ENCODE results near the gene ZDHHC11B. TPM values are rescaled to one million over a fixed set of nuclear protein-coding genes. Genes with fewer than 3 reads are reported as not detected.
"Not testable (repeated sequence)": the region's sequence is repeated elsewhere in the genome, so short reads cannot be mapped to it uniquely, and the experiment has no call there.

Gene ZDHHC11B
- total and polyA plus RNA-seq, 8 donors: 0.93 to 42.4 (median 8.6) TPM

DNA sequence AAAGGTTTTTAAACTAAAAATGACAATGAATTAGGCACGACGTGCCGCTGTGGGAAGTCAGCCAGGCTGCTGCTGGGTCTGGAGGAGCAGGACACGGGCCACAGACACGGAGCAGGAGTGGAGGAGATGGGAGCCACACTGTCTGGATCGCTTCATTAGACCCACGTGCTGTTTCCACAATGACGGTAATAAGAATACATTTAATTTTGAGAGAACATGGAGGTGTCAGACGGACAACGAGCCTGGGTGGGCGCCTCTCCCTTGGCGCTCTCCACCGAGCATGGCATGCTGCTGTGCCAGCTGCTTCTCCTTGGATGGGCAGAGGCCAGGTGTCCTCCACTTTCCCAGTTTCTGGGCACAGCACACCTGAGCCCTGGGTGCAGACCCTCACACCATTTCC lies 103.7 kb downstream of the ZDHHC11B start:
- H3K4me1 ChIP-seq; H3K9me3 ChIP-seq; H3K36me3 ChIP-seq; H3K27me3 ChIP-seq; H3K4me3 ChIP-seq; H3K27ac ChIP-seq; intact Hi-C loops (cut with DNase I; ENCODE audit: low total_unique reads): not testable (repeated sequence)
- DNase-seq: peak in 1 of 2 donors; percentile 1
- 85 to 91% (median 87%) methylated on average over 13 of the region's 13 CpGs for WGBS, 5 donors

DNA sequence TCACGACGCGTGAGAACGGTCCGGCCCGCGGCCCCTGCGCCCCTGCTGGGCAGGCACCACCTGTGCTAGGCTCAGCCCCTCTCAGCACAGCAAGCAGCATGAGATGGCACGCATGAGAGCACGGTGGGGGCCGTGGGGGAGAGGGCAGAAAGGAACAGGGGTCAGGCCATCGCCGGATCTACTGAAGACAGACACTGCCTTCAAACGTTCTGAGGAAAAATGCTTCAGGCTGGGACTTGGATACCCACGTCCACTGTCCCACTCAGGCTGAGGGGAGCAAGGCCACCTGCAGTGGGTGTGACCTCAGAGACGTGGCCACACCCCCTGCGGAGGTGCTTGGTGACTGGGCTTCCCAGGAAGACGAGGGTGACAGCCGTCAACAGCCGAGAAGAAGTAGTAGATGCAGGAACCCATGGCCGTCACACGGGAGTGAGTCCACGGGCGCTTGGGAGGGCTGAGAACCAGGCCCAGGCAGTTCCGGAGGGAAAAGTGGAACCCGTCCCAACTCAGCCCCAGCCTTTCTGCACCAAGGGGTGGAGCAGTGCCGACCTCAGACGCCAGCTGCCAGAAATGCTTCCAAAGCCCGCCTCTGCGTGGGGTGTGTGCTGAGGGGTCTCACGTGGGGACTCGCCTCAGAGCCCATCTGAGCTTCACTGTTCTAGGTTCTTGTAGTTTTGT lies 104.3 kb downstream of the ZDHHC11B start:
- H3K4me3 ChIP-seq; H3K36me3 ChIP-seq; H3K27me3 ChIP-seq; H3K4me1 ChIP-seq; DNase-seq; H3K27ac ChIP-seq; intact Hi-C loops (cut with DNase I; ENCODE audit: low total_unique reads); H3K9me3 ChIP-seq: not testable (repeated sequence)
- 60 to 83% (median 74%) methylated on average over 1 to 13 of the region's 32 CpGs for WGBS, 5 donors

DNA sequence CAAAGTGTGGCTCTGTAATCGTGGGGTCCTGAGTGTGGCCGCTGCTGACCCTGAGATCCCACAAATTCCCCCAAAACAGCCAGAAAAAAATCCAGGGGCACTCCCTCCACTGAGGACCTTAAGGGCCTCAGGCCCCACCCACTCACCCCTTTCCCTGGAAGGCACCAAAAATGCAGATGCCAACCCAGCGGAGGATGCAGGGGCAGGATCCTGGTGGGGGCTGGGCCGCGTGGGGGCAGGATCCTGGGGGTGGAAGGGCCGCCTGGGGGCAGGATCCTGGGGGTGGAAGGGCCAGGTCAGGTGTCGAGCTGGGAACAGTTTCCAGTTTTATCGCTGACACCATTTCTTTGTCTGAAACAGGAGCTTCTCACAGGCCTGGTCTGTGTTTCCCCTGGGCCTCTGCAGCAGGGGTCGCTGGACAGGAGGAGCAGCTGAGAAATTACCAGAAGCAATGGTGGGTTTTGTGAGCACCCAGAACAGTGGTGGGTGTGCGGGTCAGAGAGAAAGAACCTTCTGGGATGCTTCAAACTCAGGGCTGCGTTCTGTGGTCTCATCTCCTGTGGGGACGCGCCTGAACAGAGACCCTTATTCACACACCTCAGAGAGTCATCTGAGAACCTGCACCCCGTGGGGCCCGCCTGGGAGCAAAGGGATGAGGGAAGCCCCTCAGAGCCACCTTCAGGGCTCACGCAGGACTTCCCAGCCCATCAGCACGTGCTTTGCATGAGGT lies 105.2 kb downstream of the ZDHHC11B start:
- H3K27ac ChIP-seq; H3K9me3 ChIP-seq; H3K4me1 ChIP-seq; H3K27me3 ChIP-seq; H3K4me3 ChIP-seq; H3K36me3 ChIP-seq; intact Hi-C loops (cut with DNase I; ENCODE audit: low total_unique reads): not testable (repeated sequence)
- peak in 1 of 2 donors; percentile 1 for DNase-seq
- WGBS, 5 donors: 66 to 80% (median 68%) methylated on average over 10 to 16 of the region's 17 CpGs

DNA sequence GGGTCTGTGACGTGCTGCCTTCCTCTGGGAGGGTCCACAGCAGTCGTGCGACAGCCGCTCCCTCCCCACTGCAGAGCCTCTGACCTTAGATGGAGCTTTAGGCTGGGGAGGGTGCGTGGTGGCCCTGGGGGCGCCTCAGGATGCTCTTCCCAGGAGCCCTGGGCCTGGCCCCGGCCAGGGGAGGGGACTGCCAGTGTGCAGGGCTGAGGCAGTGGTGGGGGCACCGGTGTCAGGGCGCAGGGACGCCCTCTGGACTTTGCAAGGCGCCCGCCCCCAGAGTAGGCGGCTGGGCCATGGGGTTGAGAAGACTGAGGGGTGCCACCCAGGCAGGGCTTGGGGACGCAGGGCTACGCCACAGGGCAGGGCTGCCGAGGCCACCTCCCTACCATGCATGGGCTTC lies 106.0 kb downstream of the ZDHHC11B start:
- DNase-seq; intact Hi-C loops (cut with DNase I; ENCODE audit: low total_unique reads); H3K4me3 ChIP-seq; H3K9me3 ChIP-seq; H3K36me3 ChIP-seq; H3K27ac ChIP-seq: not testable (repeated sequence)
- WGBS, 5 donors: 76 to 88% (median 81%) methylated on average over 4 to 16 of the region's 16 CpGs; no CpG with 5 or more reads in 1 of the 5 donors
- Histone ChIP-seq H3K4me1 (peaks cover 11 to 15% (median 13%) of the 10 kb centered on the region in 4 donors), H3K27me3 (peaks cover 0 to 12% (median under 1%) of the 10 kb centered on the region in 3 donors)

DNA sequence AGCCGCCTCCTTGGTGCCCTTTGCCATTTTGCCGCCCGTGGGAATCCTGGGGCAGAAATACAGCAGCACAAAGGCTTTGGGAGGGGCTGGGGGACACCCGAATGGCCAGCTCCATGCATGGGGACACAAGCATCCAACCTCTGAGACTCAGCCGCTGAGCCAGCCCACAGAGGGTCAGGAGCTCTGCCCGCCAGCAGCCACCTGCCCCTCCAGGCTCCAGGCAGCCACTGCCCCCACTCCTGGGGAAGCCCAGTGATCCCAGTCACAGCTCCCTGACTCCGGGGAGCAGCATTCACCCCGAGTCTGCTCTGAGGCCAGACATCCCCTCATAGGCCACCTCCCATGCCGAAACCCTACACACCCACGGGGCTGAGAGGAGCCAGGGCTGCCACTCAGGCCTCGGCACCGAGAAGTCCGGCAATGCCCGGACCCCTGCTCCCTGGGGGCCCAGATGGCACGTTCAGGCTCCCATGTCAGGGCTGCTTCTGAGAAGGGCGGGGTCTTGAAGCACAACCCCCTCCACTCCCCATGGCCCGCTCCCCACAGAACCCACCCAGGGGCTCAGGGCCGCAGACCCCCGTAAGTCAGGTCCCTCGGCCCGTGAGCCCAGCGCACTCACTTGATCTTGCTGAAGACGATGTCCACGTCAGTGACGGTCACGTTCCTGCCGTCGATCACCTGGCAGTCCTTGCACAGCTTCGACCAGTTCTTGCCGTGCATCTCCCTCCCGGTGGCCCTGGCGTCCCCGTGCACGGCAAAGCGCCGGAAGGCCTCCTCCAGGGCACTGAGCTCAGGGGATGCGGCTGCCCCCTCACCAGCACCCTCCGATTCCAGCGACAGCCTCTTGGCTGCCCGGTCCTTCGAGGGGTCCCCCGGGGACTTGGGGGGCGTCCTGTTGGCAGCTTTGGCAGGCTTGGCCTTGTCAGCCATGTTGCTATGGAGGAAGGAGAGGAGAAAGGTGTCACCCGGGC lies 107.1 kb downstream of the ZDHHC11B start:
- intact Hi-C loops (cut with DNase I; ENCODE audit: low total_unique reads): no loop called here
- Histone ChIP-seq H3K36me3 (no peaks in the 10 kb centered on the region), H3K9me3 (no peaks in the 10 kb centered on the region), H3K27me3 (peaks cover 0 to 23% (median 6%) of the 10 kb centered on the region in 3 donors), H3K27ac (no peak overlapping the region), H3K4me1 (peaks cover 21 to 27% (median 24%) of the 10 kb centered on the region in 4 donors), H3K4me3 (no peak overlapping the region)
- WGBS, 5 donors: 76 to 82% (median 78%) methylated on average over 29 to 44 of the region's 44 CpGs
- DNase-seq: peak in 1 of 2 donors; percentile 22
- no peak for TF ChIP-seq POLR2A (IDR thresholded peaks at IDR 0.05)
- TF ChIP-seq, protein P1, sequence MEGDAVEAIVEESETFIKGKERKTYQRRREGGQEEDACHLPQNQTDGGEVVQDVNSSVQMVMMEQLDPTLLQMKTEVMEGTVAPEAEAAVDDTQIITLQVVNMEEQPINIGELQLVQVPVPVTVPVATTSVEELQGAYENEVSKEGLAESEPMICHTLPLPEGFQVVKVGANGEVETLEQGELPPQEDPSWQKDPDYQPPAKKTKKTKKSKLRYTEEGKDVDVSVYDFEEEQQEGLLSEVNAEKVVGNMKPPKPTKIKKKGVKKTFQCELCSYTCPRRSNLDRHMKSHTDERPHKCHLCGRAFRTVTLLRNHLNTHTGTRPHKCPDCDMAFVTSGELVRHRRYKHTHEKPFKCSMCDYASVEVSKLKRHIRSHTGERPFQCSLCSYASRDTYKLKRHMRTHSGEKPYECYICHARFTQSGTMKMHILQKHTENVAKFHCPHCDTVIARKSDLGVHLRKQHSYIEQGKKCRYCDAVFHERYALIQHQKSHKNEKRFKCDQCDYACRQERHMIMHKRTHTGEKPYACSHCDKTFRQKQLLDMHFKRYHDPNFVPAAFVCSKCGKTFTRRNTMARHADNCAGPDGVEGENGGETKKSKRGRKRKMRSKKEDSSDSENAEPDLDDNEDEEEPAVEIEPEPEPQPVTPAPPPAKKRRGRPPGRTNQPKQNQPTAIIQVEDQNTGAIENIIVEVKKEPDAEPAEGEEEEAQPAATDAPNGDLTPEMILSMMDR (IDR thresholded peaks at IDR 0.05): no peak
- no peak for TF ChIP-seq POLR2AphosphoS5 (IDR thresholded peaks at IDR 0.05)
- no peak for TF ChIP-seq EP300 (IDR thresholded peaks at IDR 0.05)

DNA sequence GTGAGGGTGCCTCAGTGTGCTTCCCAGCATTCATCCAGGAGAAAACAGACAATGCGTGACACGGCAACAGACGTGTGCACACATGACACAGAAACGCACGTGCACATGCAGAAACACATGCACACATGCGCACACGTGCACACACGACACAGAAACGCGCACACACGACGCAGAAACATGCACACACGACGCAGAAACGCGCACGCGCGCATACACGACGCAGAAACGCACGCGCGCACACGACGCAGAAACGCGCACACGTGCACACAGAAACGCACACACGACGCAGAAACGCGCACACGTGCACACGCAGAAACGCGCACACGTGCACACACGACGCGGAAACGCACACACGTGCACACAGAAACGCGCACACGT lies 107.8 kb downstream of the ZDHHC11B start:
- no peak for DNase-seq
- intact Hi-C loops (cut with DNase I; ENCODE audit: low total_unique reads): no loop called here
- H3K9me3 ChIP-seq: no peaks in the 10 kb centered on the region
- peaks cover 0 to 30% (median 6%) of the 10 kb centered on the region in 3 donors for H3K27me3 ChIP-seq
- 91 to 96% (median 93%) methylated on average over 48 of the region's 48 CpGs for WGBS, 5 donors
- no peak overlapping the region for H3K4me3 ChIP-seq
- TF ChIP-seq POLR2A (IDR thresholded peaks at IDR 0.05) (no peak), POLR2AphosphoS5 (IDR thresholded peaks at IDR 0.05) (no peak), EP300 (IDR thresholded peaks at IDR 0.05) (no peak)
- TF ChIP-seq, protein P1 (IDR thresholded peaks at IDR 0.05): no peak
- H3K27ac ChIP-seq: no peak overlapping the region
- H3K4me1 ChIP-seq: peaks cover 29 to 34% (median 31%) of the 10 kb centered on the region in 4 donors
- H3K36me3 ChIP-seq: no peaks in the 10 kb centered on the region

All from stomach (tissue), 9 donors.